ENCODE data around the gene SACM1L. TPM values are rescaled to one million over a fixed set of nuclear protein-coding genes. Genes with fewer than 3 reads are reported as not detected.

The SACM1L gene
- total and polyA plus RNA-seq, 2 experiments from 2014 or later = 32.8 to 37.5 TPM

DNA sequence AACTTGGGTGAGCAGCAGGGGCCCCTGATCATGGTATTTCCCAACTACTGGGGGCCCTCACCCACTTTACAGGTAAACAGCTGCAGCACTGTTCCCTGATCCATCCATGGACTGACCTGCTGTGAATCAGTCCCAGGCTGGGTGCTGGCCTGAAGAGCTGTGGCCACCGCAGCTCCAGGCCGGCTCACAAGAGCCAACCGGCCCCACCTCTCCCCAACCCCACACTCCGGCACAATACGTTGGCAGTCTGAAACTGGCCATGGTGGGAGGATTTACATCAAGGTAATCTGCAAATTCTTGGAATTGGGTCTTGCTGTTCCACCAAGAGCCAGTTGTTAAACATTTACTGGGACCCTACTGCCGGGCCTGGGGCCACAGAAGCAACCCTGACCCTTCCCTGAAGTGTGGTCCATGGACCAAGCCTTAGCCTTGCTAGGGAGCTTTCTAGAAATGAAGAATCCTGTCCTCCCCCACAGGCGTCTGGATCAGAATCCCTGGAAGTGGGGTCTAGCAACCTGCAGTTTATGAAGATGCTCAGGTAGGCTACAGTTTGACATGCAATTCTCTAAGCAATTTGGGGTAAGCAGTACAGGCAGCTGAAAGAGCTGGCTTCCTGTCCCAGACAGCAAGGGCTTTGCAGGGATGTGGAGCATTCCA, 103.4 kb downstream of the SACM1L start:
- Histone ChIP-seq H3K27ac (no peak overlapping the region), H3K4me1 (ENCODE audit: low read depth) (no peaks in the 10 kb centered on the region), H3K36me3 (no peaks in the 10 kb centered on the region), H3K27me3 (peaks cover 37% of the 10 kb centered on the region), H3K9me3 (ENCODE audit: low read depth) (no peaks in the 10 kb centered on the region), H3K4me3 (no peak overlapping the region)
- no peak for DNase-seq (ENCODE audit: low read depth in 1 of 2, low spot score in 1 of 2)
- TF ChIP-seq CTCF (IDR thresholded peaks at IDR 0.05; ENCODE audit: low read depth, low read length) = no peak

DNA sequence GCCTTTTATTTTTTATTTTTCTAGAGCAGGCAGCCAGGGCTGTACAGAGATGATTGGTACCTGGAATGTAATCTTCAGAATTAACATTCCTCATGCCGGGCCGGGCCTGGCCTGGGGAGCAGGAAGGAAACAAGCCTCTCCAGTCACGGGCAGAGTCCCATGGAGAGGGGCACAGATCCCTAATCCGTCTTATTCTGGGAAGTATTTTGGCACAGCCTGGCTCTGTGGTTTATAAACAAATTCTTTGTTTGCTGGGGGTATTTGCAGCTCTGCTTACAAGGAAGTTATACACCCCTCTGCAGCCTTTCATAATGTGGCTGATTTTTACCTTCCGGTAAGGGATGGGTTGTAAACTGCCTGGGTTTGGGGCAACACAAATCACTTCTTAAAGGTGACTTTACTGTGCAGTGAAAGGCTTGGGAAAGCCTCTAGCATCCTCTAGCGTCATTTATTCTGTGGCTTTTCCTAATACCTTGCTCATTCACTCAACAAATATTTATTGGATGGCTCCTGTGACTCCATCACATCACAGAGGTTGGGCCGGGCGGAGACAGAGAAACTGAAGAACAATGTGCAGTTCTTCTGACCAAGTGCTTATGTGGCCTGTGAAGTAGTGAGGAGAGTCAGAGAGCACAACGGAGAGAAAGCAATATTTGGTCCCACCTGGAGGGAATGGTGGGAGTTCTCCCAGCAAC, 104.4 kb downstream of the SACM1L start:
- Histone ChIP-seq H3K9me3 (ENCODE audit: low read depth) (no peaks in the 10 kb centered on the region), H3K27me3 (peaks cover 39% of the 10 kb centered on the region), H3K36me3 (no peaks in the 10 kb centered on the region), H3K4me3 (no peak overlapping the region), H3K27ac (no peak overlapping the region), H3K4me1 (ENCODE audit: low read depth) (no peaks in the 10 kb centered on the region)
- no peak for TF ChIP-seq CTCF (IDR thresholded peaks at IDR 0.05; ENCODE audit: low read depth, low read length)
- no peak for DNase-seq (ENCODE audit: low read depth in 1 of 2, low spot score in 1 of 2)

- no peaks in the 10 kb centered on the region for H3K4me1 ChIP-seq (ENCODE audit: low read depth)
- H3K27me3 ChIP-seq = peaks cover 39% of the 10 kb centered on the region
- no peaks in the 10 kb centered on the region for H3K36me3 ChIP-seq
- DNase-seq (ENCODE audit: low read depth in 1 of 2, low spot score in 1 of 2) = no peak
- no peak overlapping the region for H3K27ac ChIP-seq
- no peak for TF ChIP-seq CTCF (IDR thresholded peaks at IDR 0.05; ENCODE audit: low read depth, low read length)
- no peaks in the 10 kb centered on the region for H3K9me3 ChIP-seq (ENCODE audit: low read depth)
- no peak overlapping the region for H3K4me3 ChIP-seq
Measured at GRCh38 chr3:45794177-45794560, 105.0 kb downstream of the SACM1L start.

- TF ChIP-seq CTCF (IDR thresholded peaks at IDR 0.05; ENCODE audit: low read depth, low read length) = no peak
- Histone ChIP-seq H3K36me3 (no peaks in the 10 kb centered on the region), H3K27me3 (peaks cover 39% of the 10 kb centered on the region), H3K4me1 (ENCODE audit: low read depth) (no peaks in the 10 kb centered on the region), H3K4me3 (no peak overlapping the region), H3K27ac (no peak overlapping the region), H3K9me3 (ENCODE audit: low read depth) (no peaks in the 10 kb centered on the region)
- DNase-seq (ENCODE audit: low read depth in 1 of 2, low spot score in 1 of 2) = no peak
Measured at GRCh38 chr3:45794660-45795059, 105.5 kb downstream of the SACM1L start.

Other genes starting within 250 kb of the SACM1L start
- gene LIMD1, start 94.6 kb upstream of the SACM1L start, total RNA-seq = 24.6 and 44.0 TPM in 2 replicates
- 19.4 and 30.3 TPM in 2 replicates for gene LIMD1, start 94.6 kb upstream of the SACM1L start, polyA plus RNA-seq
- 0.14 and 0.39 TPM in 2 replicates for gene SLC6A20, start 107.1 kb downstream of the SACM1L start, total RNA-seq
- gene SLC6A20, start 107.1 kb downstream of the SACM1L start, polyA plus RNA-seq = 0.20 TPM in 1 of 2 replicates, not detected in the other
- gene LZTFL1, start 152.7 kb downstream of the SACM1L start, total RNA-seq = 26.4 and 30.2 TPM in 2 replicates
- gene LZTFL1, start 152.7 kb downstream of the SACM1L start, polyA plus RNA-seq = 21.7 and 26.0 TPM in 2 replicates
- 0.21 and 0.27 TPM in 2 replicates for gene CCR9, start 197.1 kb downstream of the SACM1L start, total RNA-seq
- 0.22 and 0.71 TPM in 2 replicates for gene CCR9, start 197.1 kb downstream of the SACM1L start, polyA plus RNA-seq